AG20443 (cell line): ENCODE measurements around the gene LAMB1.

Experiments used
- DNase-seq: peaks from one replicate; pipeline ENCODE4 v3.0.0; 2012; ENCODE audit warnings: low spot score, mixed read lengths

The LAMB1 gene

GRCh38 chr7:108017776-108018151 is 14.8 kb upstream of the LAMB1 start:
- DNase-seq: no peak

GRCh38 chr7:108016841-108017775 is 14.1 kb upstream of the LAMB1 start:
- DNase-seq: peak; percentile 41

- no peak for DNase-seq
Observed at GRCh38 chr7:108015740-108016139, 12.8 kb upstream of the LAMB1 start.

- no peak for DNase-seq
Observed at GRCh38 chr7:108014747-108015682, 12.1 kb upstream of the LAMB1 start.

GRCh38 chr7:108014215-108014614 is 11.3 kb upstream of the LAMB1 start:
- DNase-seq: no peak

- no peak for DNase-seq
Observed at GRCh38 chr7:108012499-108013430, 9.8 kb upstream of the LAMB1 start.

GRCh38 chr7:108010377-108010776 is 7.4 kb upstream of the LAMB1 start:
- no peak for DNase-seq

GRCh38 chr7:108009873-108010272 is 6.9 kb upstream of the LAMB1 start:
- DNase-seq: no peak

- no peak for DNase-seq
Observed at GRCh38 chr7:108008827-108009226, 5.9 kb upstream of the LAMB1 start.

- no peak for DNase-seq
Observed at GRCh38 chr7:108008240-108008639, 5.3 kb upstream of the LAMB1 start.

- no peak for DNase-seq
Observed at GRCh38 chr7:108007762-108008161, 4.8 kb upstream of the LAMB1 start.

GRCh38 chr7:108007261-108007660 is 4.3 kb upstream of the LAMB1 start:
- no peak for DNase-seq

- peak; percentile 53 for DNase-seq
Observed at GRCh38 chr7:108004220-108005142, 1.5 kb upstream of the LAMB1 start.

GRCh38 chr7:108003599-108003935 is 606 bp upstream of the LAMB1 start:
- DNase-seq: no peak

- DNase-seq: peak; percentile 69
Observed at GRCh38 chr7:108001764-108002725, 916 bp downstream of the LAMB1 start.

- peak; percentile 54 for DNase-seq
Observed at GRCh38 chr7:108000875-108001763, 1.8 kb downstream of the LAMB1 start.

- no peak for DNase-seq
Observed at GRCh38 chr7:107999779-108000560, 3.0 kb downstream of the LAMB1 start.
